K562 (cell line): ENCODE measurements around the gene MOB1B. TPM values are rescaled to one million over a fixed set of nuclear protein-coding genes. Genes with fewer than 3 reads are reported as not detected.

Experiments used
- ATAC-seq: fragments of 200-7000 bp; cut with Tn5 transposase; 3 replicates; pipeline ENCODE4 v1.9.1; 2020; ENCODE audit warnings: moderate library complexity
- BruUV-seq: library from RNA; stranded (reverse); fragments of 400-500 nt; replicated peaks from 2 replicates; lab custom pipeline; 2021; lab: Mats Ljungman, UMichigan
- CTCF ChIA-PET: fragments of 300-600 bp; formaldehyde crosslinking; extraction: SDS; loops from one replicate; lab custom pipeline; 2021; ENCODE audit warnings: low intra/inter-chr PET ratio; lab: Yijun Ruan, JAX
- POLR2A ChIA-PET: fragments of 300-600, 350-650 bp; sonication (Branson Sonifier 250); formaldehyde crosslinking; extraction: SDS; loops from one replicate; lab custom pipeline; 2021; ENCODE audit warnings: antibody characterized with exemption, inconsistent platforms; lab: Yijun Ruan, JAX
- DNase-seq, 4 experiments: peaks; one replicate each; pipeline versions ENCODE4 v3.0.0 to v3.0.0-alpha.2; 2011 to 2018; ENCODE audit warnings: low spot score in 3 of 4, mixed read lengths in 3 of 4; ENCODE audit errors: extremely low read depth in 1 of 4
- FAIRE-seq: peaks from 2 replicates; lab custom pipeline; 2011; peaks lifted over from hg19 to GRCh38; lab: Jason Lieb, UNC
- H2AFZ ChIP-seq: 2 replicates; pipeline ENCODE4 v1.6.0; 2011; ENCODE audit warnings: low read depth, low read length, control low read depth, inconsistent platforms
- H3K27ac ChIP-seq: fragments of 200-600 bp; 3 replicates; pipeline ENCODE4 v1.8.0; 2011; ENCODE audit warnings: low read depth, mild to moderate bottlenecking, control low read depth, inconsistent platforms, low read length, moderate library complexity, mixed read lengths; ENCODE audit errors: extremely low read depth
- H3K27me3 ChIP-seq, 2 experiments: fragments of 300-600 bp in 1 of 2; 2 replicates in 1 of 2; 3 replicates in 1 of 2; pipeline versions ENCODE4 v1.6.0 to v1.8.0; 2011; ENCODE audit warnings: inconsistent platforms in 2 of 2, low read length in 2 of 2, mild to moderate bottlenecking in 1 of 2, mixed read lengths in 1 of 2, moderate library complexity in 1 of 2; ENCODE audit not compliant: control insufficient read depth in 2 of 2, insufficient read depth in 2 of 2
- H3K36me3 ChIP-seq: fragments of 300-600 bp; 3 replicates; pipeline ENCODE4 v1.8.0; 2011; ENCODE audit warnings: mild to moderate bottlenecking, low read length, inconsistent platforms; ENCODE audit not compliant: control insufficient read depth, insufficient read depth
- H3K4me1 ChIP-seq, 2 experiments: fragments of 200-600 bp in 1 of 2; replicated peaks in 1 of 2; 2 replicates in 1 of 2; 3 replicates in 1 of 2; pipeline versions ENCODE4 v1.5.1 to v1.8.0; 2011; ENCODE audit warnings: inconsistent platforms in 2 of 2, low read length in 2 of 2, mild to moderate bottlenecking in 1 of 2, mixed read lengths in 1 of 2, moderate library complexity in 1 of 2; ENCODE audit not compliant: control insufficient read depth in 2 of 2, insufficient read depth in 2 of 2
- H3K4me2 ChIP-seq: 2 replicates; pipeline ENCODE4 v1.6.1; 2011; ENCODE audit warnings: low read length, control low read depth, inconsistent platforms, mixed read lengths; ENCODE audit not compliant: insufficient read depth
- H3K4me3 ChIP-seq: fragments of 200-600 bp; sonication (generic), shearing (Covaris generic); 2 replicates; pipeline ENCODE4 v1.5.1; 2016; ENCODE audit warnings: control low read depth, inconsistent platforms
- H3K79me2 ChIP-seq: fragments of 200-600 bp; 3 replicates; pipeline ENCODE4 v1.8.0; 2011; ENCODE audit warnings: low read length, inconsistent platforms; ENCODE audit not compliant: control insufficient read depth, insufficient read depth
- H3K9ac ChIP-seq, 2 experiments: 2 replicates each; pipeline versions ENCODE4 v1.6.0 to v1.6.1; 2011; ENCODE audit warnings: low read depth in 2 of 2, low read length in 2 of 2, control low read depth in 1 of 2, inconsistent platforms in 1 of 2, mild to moderate bottlenecking in 1 of 2, mixed read lengths in 1 of 2; ENCODE audit not compliant: insufficient read depth in 1 of 2
- H3K9me1 ChIP-seq: one replicate; pipeline ENCODE4 v1.6.0; 2011; ENCODE audit warnings: inconsistent platforms, mild to moderate bottlenecking, low read length, moderate library complexity; ENCODE audit not compliant: control insufficient read depth, insufficient read depth
- H3K9me3 ChIP-seq: replicated peaks from 2 replicates; pipeline ENCODE4 v1.5.1; 2011; ENCODE audit warnings: low read depth, low read length, inconsistent platforms; ENCODE audit not compliant: control insufficient read depth, insufficient read depth
- H4K20me1 ChIP-seq: replicated peaks from 2 replicates; pipeline ENCODE4 v1.6.1; 2011; ENCODE audit warnings: low read length, inconsistent platforms, mixed read lengths; ENCODE audit not compliant: control insufficient read depth, insufficient read depth
- ASH1L ChIP-seq: fragments of 450-650 bp; IDR thresholded peaks from 2 replicates; pipeline ENCODE4 v1.6.1; 2018; ENCODE audit warnings: borderline replicate concordance, mild to moderate bottlenecking, low read depth; ENCODE audit not compliant: partially characterized antibody
- CAMTA2 ChIP-seq: fragments of 250-450 bp; sonication (Bioruptor Pico); conservative IDR thresholded peaks from 2 replicates; pipeline ENCODE4 v1.5.1; 2022
- CREB1 ChIP-seq, 2 experiments: sonication (generic) in 1 of 2; formaldehyde crosslinking in 1 of 2; IDR thresholded peaks; 2 replicates each; pipeline versions ENCODE4 v1.6.1 to v1.8.0; 2012 to 2022; ENCODE audit warnings: inconsistent platforms in 1 of 2, mild to moderate bottlenecking in 1 of 2, missing genetic modification reagents in 1 of 2, moderate library complexity in 1 of 2
- DLX4 ChIP-seq: fragments of 250-450 bp; sonication (Bioruptor Pico); IDR thresholded peaks from 2 replicates; pipeline ENCODE4 v1.6.1; 2021; ENCODE audit warnings: mild to moderate bottlenecking
- ELK3 ChIP-seq: fragments of 450-650 bp; formaldehyde crosslinking; IDR thresholded peaks from 2 replicates; pipeline ENCODE4 v1.4.0; 2020; ENCODE audit warnings: mild to moderate bottlenecking
- NCOR1 ChIP-seq: fragments of 450-650 bp; IDR thresholded peaks from 2 replicates; pipeline ENCODE4 v1.6.1; 2016; ENCODE audit warnings: mild to moderate bottlenecking, moderate library complexity
- NR2C2 ChIP-seq, 2 experiments: fragments of 200-800 bp in 1 of 2; sonication (Bioruptor generic) in 1 of 2; sonication (generic) in 1 of 2; formaldehyde crosslinking in 1 of 2; IDR thresholded peaks; 2 replicates each; pipeline versions ENCODE4 v1.6.1 to v1.8.0; 2016 to 2022; ENCODE audit warnings: mild to moderate bottlenecking in 1 of 2, missing compliant biosample characterization in 1 of 2, missing genetic modification characterization in 1 of 2, missing genetic modification reagents in 1 of 2
- PTBP1 ChIP-seq: fragments of 200-400 bp; formaldehyde crosslinking; IDR thresholded peaks from 2 replicates; pipeline ENCODE4 v1.6.1; 2017; ENCODE audit warnings: low read depth, low read length
- SMARCA5 ChIP-seq: fragments of 450-650 bp; IDR thresholded peaks from 2 replicates; pipeline ENCODE4 v1.6.1; 2016
- ZBTB9 ChIP-seq: fragments of 450-650 bp; formaldehyde crosslinking; IDR thresholded peaks from 2 replicates; pipeline ENCODE4 v1.4.0; 2020; ENCODE audit warnings: mild to moderate bottlenecking, moderate library complexity
- ZNF217 ChIP-seq: sonication (generic); formaldehyde crosslinking; IDR thresholded peaks from 2 replicates; pipeline ENCODE4 v1.8.0; 2022; ENCODE audit warnings: mild to moderate bottlenecking, missing genetic modification reagents
- ZNF280A ChIP-seq: fragments of 450-650 bp; IDR thresholded peaks from 2 replicates; pipeline ENCODE4 v1.6.1; 2018; ENCODE audit warnings: mild to moderate bottlenecking, low read depth; ENCODE audit not compliant: partially characterized antibody
- WGBS: fragments of 100-300 bp; shearing (Covaris generic); methylation state at CpG from one replicate; pipeline ENCODE4 v1.1.6; 2016; ENCODE audit warnings: low coverage, mixed read lengths; ENCODE audit not compliant: insufficient coverage; ENCODE audit errors: missing lambda C conversion rate; 5-methylcytosine and 5-hydroxymethylcytosine counted together
- in situ Hi-C: fragments of 300-500 bp; cut with MboI; formaldehyde crosslinking; loops from 4 replicates; pipeline ENCODE4 v1.15.0; 2018; ENCODE audit warnings: inconsistent platforms, mixed read lengths
- intact Hi-C: fragments of 100-400 bp; cut with micrococcal nuclease; formaldehyde crosslinking; loops from 2 replicates; pipeline ENCODE4 v1.14.2; 2022
- polyA plus RNA-seq, 8 experiments: library from polyadenylated mRNA; depleted of rRNA in 4 of 8; stranded (reverse) in 5 of 8; unstranded in 3 of 8; fragments of >200 nt; fragmentation: Nextera tagmentation in 2 of 8; fragmentation: Illumina TruSeq in 1 of 8; extraction: Ambion mirVana in 2 of 8; extraction: Trizol in 1 of 8; gene quantifications; 2 replicates each; pipeline versions ENCODE4 v1.2.1 to v1.2.3, GENCODE V29; 2011 to 2014; ENCODE audit warnings: inconsistent platforms in 1 of 8, missing spikeins in 1 of 8
- total RNA-seq, 7 experiments: library from RNA; depleted of rRNA in 6 of 7; stranded (reverse); fragments of >200 nt in 6 of 7; fragmentation: Illumina TruSeq in 2 of 7; extraction: Trizol in 2 of 7; gene quantifications; 2 replicates each; pipeline versions ENCODE4 v1.2.1 to v1.2.3, GENCODE V29; 2011 to 2021; ENCODE audit warnings: low replicate concordance in 1 of 7

The MOB1B gene
- total and polyA plus RNA-seq, 9 of the 15 experiments (the other 6 are each of a cell fraction or from before 2014, with no cell fraction given), result 8.4 to 37.8 (median 19.0) TPM

GRCh38 chr4:70997546-70997945 is 95.4 kb downstream of the MOB1B start:
- H3K79me2 ChIP-seq, result peaks cover 52% of the 10 kb centered on the region
- no peak overlapping the region for H3K27ac ChIP-seq
- H3K9me3 ChIP-seq, result no peaks in the 10 kb centered on the region
- CTCF ChIA-PET, result no interaction called here
- FAIRE-seq, result no peak
- BruUV-seq, result no TSS peak
- H2AFZ ChIP-seq, result no peak overlapping the region
- H4K20me1 ChIP-seq, result no peaks in the 10 kb centered on the region
- no peaks in the 10 kb centered on the region for H3K9me1 ChIP-seq
- H3K4me2 ChIP-seq, result peak overlapping the region; percentile 85; the same call in 1 of the 2 replicates
- H3K4me3 ChIP-seq, result no peak overlapping the region
- no peak for DNase-seq
- TF ChIP-seq ZNF217 (CRISPR knock-in tag) (no peak), DLX4 (CRISPR knock-in tag) (no peak), CAMTA2 (CRISPR knock-in tag) (no peak), NR2C2 (CRISPR knock-in tag; IDR thresholded peaks at IDR 0.05) (no peak), NR2C2 (tag; IDR thresholded peaks at IDR 0.05) (no peak), PTBP1 (no peak), ASH1L (no peak), ZBTB9 (no peak), CREB1 (IDR thresholded peaks at IDR 0.05) (no peak), CREB1 (CRISPR knock-in tag; IDR thresholded peaks at IDR 0.05) (no peak), SMARCA5 (no peak), ZNF280A (no peak), ELK3 (CRISPR knock-in tag) (no peak), NCOR1 (no peak)
- peaks cover 15 to 19% of the 10 kb centered on the region in 2 experiments; a peak in 4 of 5 replicates for H3K4me1 ChIP-seq
- no peak for ATAC-seq
- in situ Hi-C loops (no loop called here), intact Hi-C loops (loop anchor here (10.0 kb wide), 1 partner anchor 293 kb away; no protein-coding TSS in a partner anchor)
- no peaks in the 10 kb centered on the region for H3K27me3 ChIP-seq
- H3K9ac ChIP-seq, result peak overlapping the region in 1 of 2 experiments; percentile 37; a peak in 2 of 4 replicates
- peaks cover 15% of the 10 kb centered on the region; the same call in 1 of the 3 replicates for H3K36me3 ChIP-seq
- 0% methylated on average over 2 of the region's 2 CpGs for WGBS
- POLR2A ChIA-PET, result interaction anchor here (1.0 kb wide), 1 partner anchor 37 kb away, joined by 3 read pairs; no protein-coding TSS in a partner anchor
